ENCODE data around the gene SPTBN2.

- no peak for TF ChIP-seq POLR2A (IDR thresholded peaks at IDR 0.05; ENCODE audit: low read depth, low read length)
- no peak; the same call in 1 of the 2 replicates for TF ChIP-seq POLR2AphosphoS5 (IDR thresholded peaks at IDR 0.05; ENCODE audit: low read depth, low read length)
- TF ChIP-seq TAF1 (IDR thresholded peaks at IDR 0.05; ENCODE audit: low read depth, low read length), result no peak
- no peak for TF ChIP-seq SPI1 (IDR thresholded peaks at IDR 0.05; ENCODE audit: low read depth, low read length)
- no peak for TF ChIP-seq PAX5 (IDR thresholded peaks at IDR 0.05; ENCODE audit: insufficient read depth, low read length, severe bottlenecking)
Observed at GRCh38 chr11:66649903-66650302, 79.1 kb downstream of the SPTBN2 start.
